ENCODE measurements around the gene WRAP73. TPM values are rescaled to one million over a fixed set of nuclear protein-coding genes. Genes with fewer than 3 reads are reported as not detected.

Gene WRAP73
- total RNA-seq, 3 donors from 2014 or later = 19.2 to 26.3 (median 21.0) TPM

GRCh38 chr1:3581296-3582036 is 68.4 kb downstream of the WRAP73 start:
- H3K4me3 ChIP-seq = no peak overlapping the region
- H3K4me1 ChIP-seq (ENCODE audit: low read depth) = no peaks in the 10 kb centered on the region
- no peak for TF ChIP-seq CTCF (IDR thresholded peaks at IDR 0.05)
- ATAC-seq (no peak), DNase-seq (no peak)
- H3K36me3 ChIP-seq (ENCODE audit: low read depth) = no peaks in the 10 kb centered on the region
- no peaks in the 10 kb centered on the region for H3K9me3 ChIP-seq
- intact Hi-C loops (cut with DNase I, micrococcal nuclease) = no loop called here

Other genes with a start within 250 kb of the WRAP73 start
- gene ARHGEF16, start 195.4 kb downstream of the WRAP73 start, total RNA-seq = 100 to 1,000 TPM in 1 of 3 donors, 10 to 100 TPM in 2; 51.2 to 101 (median 90.2) TPM
- 10 to 100 TPM in 1 of 3 donors, 1 to 10 TPM in 2; 6.2 to 12.2 (median 8.5) TPM for gene MEGF6, start 38.6 kb downstream of the WRAP73 start, total RNA-seq
- gene TPRG1L, start 25.1 kb downstream of the WRAP73 start, total RNA-seq = 10 to 100 TPM; 70.4 to 96.0 (median 76.1) TPM
- under 1 TPM; 0.12 to 0.63 (median 0.51) TPM for gene TP73, start 2.4 kb upstream of the WRAP73 start, total RNA-seq
- gene CCDC27, start 102.3 kb upstream of the WRAP73 start, total RNA-seq = not detected
- 10 to 100 TPM in 1 of 3 donors, 1 to 10 TPM in 2; 1.6 to 16.1 (median 2.6) TPM for gene SMIM1, start 122.6 kb upstream of the WRAP73 start, total RNA-seq
- 10 to 100 TPM; 33.2 to 58.9 (median 34.7) TPM for gene LRRC47, start 146.4 kb upstream of the WRAP73 start, total RNA-seq
- 10 to 100 TPM; 33.4 to 62.0 (median 36.1) TPM for gene CEP104, start 207.1 kb upstream of the WRAP73 start, total RNA-seq
- 1 to 10 TPM; 7.6 to 9.2 (median 8.4) TPM for gene DFFB, start 207.4 kb upstream of the WRAP73 start, total RNA-seq